Measurements from ENCODE around the gene RTP4.

DNA sequence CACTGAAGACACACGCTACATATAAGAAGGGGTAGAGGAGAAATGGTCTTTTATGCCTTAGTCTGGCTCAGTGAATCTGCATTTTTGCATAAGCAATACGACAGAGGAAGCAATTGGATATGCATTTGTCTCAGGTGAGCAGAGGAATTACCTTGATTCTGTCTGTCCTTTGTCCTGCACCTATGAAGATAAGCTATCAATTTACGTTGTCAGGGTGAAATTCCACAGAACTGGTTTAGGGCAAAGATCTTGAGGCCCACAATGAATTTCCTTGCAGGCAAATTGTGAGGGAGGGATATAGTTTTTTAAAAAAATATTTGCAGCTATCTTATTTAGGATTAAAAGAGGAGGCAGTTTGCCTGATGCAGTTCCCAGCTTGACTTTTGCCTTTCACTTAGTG is 45.1 kb upstream of the RTP4 start:
- no peak for TF ChIP-seq MXD4 (CRISPR knock-in tag; IDR thresholded peaks at IDR 0.05; ENCODE audit: borderline replicate concordance)
- no peak for TF ChIP-seq ESRRA (CRISPR knock-in tag; IDR thresholded peaks at IDR 0.05; ENCODE audit: borderline replicate concordance)
- TF ChIP-seq CBFB (CRISPR knock-in tag; IDR thresholded peaks at IDR 0.05; ENCODE audit: low read depth): no peak
- TF ChIP-seq ATF1 (CRISPR knock-in tag; IDR thresholded peaks at IDR 0.05): no peak
- TF ChIP-seq TEAD4 (CRISPR knock-in tag; IDR thresholded peaks at IDR 0.05): no peak
- TF ChIP-seq SP1 (CRISPR knock-in tag; conservative IDR thresholded peaks at IDR 0.05): no peak

Measured in WTC11 (cell line).